MM.1S (cell line): ENCODE data around the gene CFP.

Source experiments
- CTCF ChIP-seq: fragments of 300-600 bp; sonication (generic); IDR thresholded peaks from 2 replicates; pipeline ENCODE4 v1.5.1; 2016; ENCODE audit warnings: antibody characterized with exemption, low read length, mixed read lengths
- EZH2 ChIP-seq: fragments of 300-600 bp; sonication (generic); optimal IDR thresholded peaks from 2 replicates; pipeline ENCODE3; 2017; ENCODE audit warnings: low read depth, mild to moderate bottlenecking, antibody characterized with exemption, low read length, mixed read lengths

DNA sequence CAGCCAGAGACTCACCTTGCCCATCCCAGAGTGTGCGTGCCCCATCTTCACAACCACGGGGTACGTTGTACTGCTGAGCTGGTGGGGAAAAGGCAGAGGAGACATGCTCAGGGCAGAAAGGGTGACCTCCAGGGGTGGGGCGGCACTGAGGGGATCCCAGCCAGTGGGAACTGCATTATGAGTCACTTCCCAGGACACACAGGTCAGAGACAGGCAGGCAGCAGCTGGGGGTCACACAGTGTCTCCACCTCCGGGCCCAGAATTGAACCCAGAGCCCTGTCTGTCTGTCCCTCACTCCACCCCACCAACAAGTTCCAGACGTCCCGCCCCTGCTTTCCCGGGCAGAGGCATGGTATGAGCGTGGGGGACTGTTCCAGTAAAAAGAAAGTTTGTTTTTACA lies 52.3 kb downstream of the CFP start:
- no peak for TF ChIP-seq CTCF
- TF ChIP-seq EZH2 = no peak
